Endothelial cell of umbilical vein (primary cell): ENCODE data around the gene TIGD1.

Source experiments
- CTCF ChIP-seq, 2 donors: IDR thresholded peaks; 1 replicate in 1 of 2; 2 replicates in 1 of 2; pipeline ENCODE4 v1.5.1; 2011; ENCODE audit warnings: low read length in 2 of 2, mild to moderate bottlenecking in 2 of 2, moderate library complexity in 2 of 2, control low read depth in 1 of 2, inconsistent platforms in 1 of 2, low read depth in 1 of 2; ENCODE audit not compliant: insufficient read depth in 1 of 2; ENCODE audit errors: extremely low read depth in 1 of 2
- EZH2 ChIP-seq: IDR thresholded peaks from 2 replicates; pipeline ENCODE4 v1.6.1; 2012; ENCODE audit warnings: borderline replicate concordance, low read depth, mild to moderate bottlenecking, moderate library complexity, low read length, inconsistent platforms; ENCODE audit not compliant: severe bottlenecking
- POLR2A ChIP-seq: IDR thresholded peaks from 2 replicates; pipeline ENCODE4 v1.6.1; 2012; ENCODE audit warnings: low read depth, mild to moderate bottlenecking, control low read depth, low read length
- POLR2AphosphoS5 ChIP-seq: IDR thresholded peaks from 2 replicates; pipeline ENCODE4 v1.6.1; 2012; ENCODE audit warnings: low read depth, mild to moderate bottlenecking, control low read depth, low read length, moderate library complexity; ENCODE audit not compliant: insufficient read depth

- TF ChIP-seq EZH2: no peak
- TF ChIP-seq POLR2AphosphoS5: no peak
- no peak for TF ChIP-seq POLR2A
- no peak for TF ChIP-seq CTCF (IDR thresholded peaks at IDR 0.05; ENCODE audit: extremely low read depth in 1 of 2, insufficient read depth in 1 of 2, low read depth in 1 of 2, low read length in 2 of 2)
Measured at GRCh38 chr2:232529806-232530547, 20.4 kb downstream of the TIGD1 start.
